Kidney (tissue), 14 donors: Measurements from ENCODE around the gene FOXA1. TPM values are rescaled to one million over a fixed set of nuclear protein-coding genes. Genes with fewer than 3 reads are reported as not detected.

Experiments
- DNase-seq, 5 donors: peaks; one replicate each; pipeline ENCODE4 v3.0.0-alpha.2; 2013 to 2020
- FAIRE-seq: peaks from 2 replicates; lab custom pipeline; 2012; peaks lifted over from hg19 to GRCh38; lab: Jason Lieb, UNC
- H3K27ac ChIP-seq, 2 donors: one replicate each; pipeline ENCODE4 v1.7.0; 2013; ENCODE audit warnings: low read depth in 2 of 2, low read length in 2 of 2, inconsistent platforms in 1 of 2
- H3K27me3 ChIP-seq: one replicate; pipeline ENCODE4 v1.7.1; 2013; ENCODE audit warnings: low read length, inconsistent platforms; ENCODE audit not compliant: control insufficient read depth, insufficient read depth
- H3K36me3 ChIP-seq, 3 donors: one replicate each; pipeline versions ENCODE4 v1.7.0 to v1.7.1; 2013; ENCODE audit warnings: low read length in 3 of 3, control low read depth in 1 of 3, inconsistent platforms in 1 of 3; ENCODE audit not compliant: insufficient read depth in 3 of 3, control insufficient read depth in 2 of 3
- H3K4me1 ChIP-seq, 3 donors: one replicate each; pipeline versions ENCODE4 v1.7.0 to v1.7.1; 2013; ENCODE audit warnings: low read length in 3 of 3, inconsistent platforms in 1 of 3, low read depth in 1 of 3; ENCODE audit not compliant: control insufficient read depth in 2 of 3, insufficient read depth in 2 of 3
- H3K4me3 ChIP-seq, 3 donors: one replicate each; pipeline versions ENCODE4 v1.7.0 to v1.8.1; 2013; ENCODE audit warnings: low read length in 3 of 3, control low read depth in 1 of 3, inconsistent platforms in 1 of 3
- H3K9ac ChIP-seq, 3 donors: one replicate each; pipeline versions ENCODE4 v1.7.0 to v1.7.1; 2013; ENCODE audit warnings: low read length in 3 of 3, control low read depth in 1 of 3, inconsistent platforms in 1 of 3
- H3K9me3 ChIP-seq, 3 donors: one replicate each; pipeline versions ENCODE4 v1.7.0 to v1.7.1; 2013; ENCODE audit warnings: low read length in 3 of 3, control low read depth in 1 of 3, inconsistent platforms in 1 of 3; ENCODE audit not compliant: control insufficient read depth in 2 of 3, insufficient read depth in 1 of 3
- intact Hi-C: fragments of 100-400 bp; cut with DNase I; formaldehyde crosslinking; loops from one replicate; pipeline ENCODE4 v1.11.1; 2022
- polyA plus RNA-seq: library from polyadenylated mRNA; stranded (reverse); fragments of 350-450 nt; fragmentation: Illumina TruSeq; extraction: RNeasy Lipid Tissue Mini Kit (QIAGEN cat#74804); gene quantifications from one replicate; pipeline ENCODE4 v1.2.3, GENCODE V29; 2014; ENCODE audit warnings: low read depth, low replicate concordance; ENCODE audit not compliant: insufficient read depth
- total RNA-seq: library from RNA; stranded (reverse); fragmentation: NEBNext Ultra II Directional; extraction: Animal tissue kit (Norgen Biotek cat#: 25700); gene quantifications from one replicate; pipeline ENCODE4 v1.2.1, GENCODE V29; 2021
- TF ChIP-seq, protein P1 (sequence below): IDR thresholded peaks from 3 replicates; pipeline ENCODE4 v1.5.1; 2012; ENCODE audit warnings: mild to moderate bottlenecking, moderate library complexity, borderline replicate concordance; ENCODE audit not compliant: insufficient read depth; ENCODE audit errors: extremely low read depth
- donor health status: control.
- donor health status: control.
- donor health status: control.
- donor health status: control.
- donor health status: control.
- donor health status: DM: yes; HTN: yes; CAD: no.
- donor health status: Normal renal cell carcinoma (clear cell type).

The FOXA1 gene
- total and polyA plus RNA-seq, 2 donors from 2014 or later = not detected

DNA sequence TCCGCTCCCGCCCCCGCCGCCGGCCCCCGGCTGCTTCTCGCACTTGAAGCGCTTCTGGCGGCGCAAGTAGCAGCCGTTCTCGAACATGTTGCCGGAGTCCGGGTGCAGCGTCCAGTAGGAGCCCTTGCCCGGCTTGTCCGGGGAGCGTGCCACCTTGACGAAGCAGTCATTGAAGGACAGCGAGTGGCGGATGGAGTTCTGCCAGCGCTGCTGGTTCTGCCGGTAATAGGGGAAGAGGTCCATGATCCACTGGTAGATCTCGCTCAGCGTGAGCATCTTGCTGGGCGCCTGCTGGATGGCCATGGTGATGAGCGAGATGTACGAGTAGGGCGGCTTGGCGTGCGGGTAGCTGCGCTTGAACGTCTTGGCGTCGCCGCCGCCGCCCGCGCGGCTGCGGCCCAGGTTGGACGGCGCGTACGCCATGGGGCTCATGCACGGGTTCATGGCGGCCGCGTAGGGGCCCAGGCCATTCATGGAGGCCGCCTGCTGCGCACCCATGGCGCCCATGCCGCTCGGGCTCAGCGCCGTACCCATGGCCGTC, 3.0 kb downstream of the FOXA1 start:
- intact Hi-C loops = no loop called here
- Histone ChIP-seq H3K9ac (no peak overlapping the region), H3K9me3 (no peaks in the 10 kb centered on the region), H3K36me3 (no peaks in the 10 kb centered on the region), H3K4me1 (peaks cover 0 to 6% (median 0%) of the 10 kb centered on the region in 3 donors), H3K27me3 (peaks cover 77% of the 10 kb centered on the region), H3K4me3 (no peak overlapping the region), H3K27ac (no peak overlapping the region)
- no peak for FAIRE-seq
- TF ChIP-seq, protein P1, sequence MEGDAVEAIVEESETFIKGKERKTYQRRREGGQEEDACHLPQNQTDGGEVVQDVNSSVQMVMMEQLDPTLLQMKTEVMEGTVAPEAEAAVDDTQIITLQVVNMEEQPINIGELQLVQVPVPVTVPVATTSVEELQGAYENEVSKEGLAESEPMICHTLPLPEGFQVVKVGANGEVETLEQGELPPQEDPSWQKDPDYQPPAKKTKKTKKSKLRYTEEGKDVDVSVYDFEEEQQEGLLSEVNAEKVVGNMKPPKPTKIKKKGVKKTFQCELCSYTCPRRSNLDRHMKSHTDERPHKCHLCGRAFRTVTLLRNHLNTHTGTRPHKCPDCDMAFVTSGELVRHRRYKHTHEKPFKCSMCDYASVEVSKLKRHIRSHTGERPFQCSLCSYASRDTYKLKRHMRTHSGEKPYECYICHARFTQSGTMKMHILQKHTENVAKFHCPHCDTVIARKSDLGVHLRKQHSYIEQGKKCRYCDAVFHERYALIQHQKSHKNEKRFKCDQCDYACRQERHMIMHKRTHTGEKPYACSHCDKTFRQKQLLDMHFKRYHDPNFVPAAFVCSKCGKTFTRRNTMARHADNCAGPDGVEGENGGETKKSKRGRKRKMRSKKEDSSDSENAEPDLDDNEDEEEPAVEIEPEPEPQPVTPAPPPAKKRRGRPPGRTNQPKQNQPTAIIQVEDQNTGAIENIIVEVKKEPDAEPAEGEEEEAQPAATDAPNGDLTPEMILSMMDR = no peak
- DNase-seq = peak in 3 of 5 donors; percentile 20 to 53 (median 20)

- Histone ChIP-seq H3K9me3 (no peaks in the 10 kb centered on the region), H3K27ac (no peak overlapping the region), H3K36me3 (no peaks in the 10 kb centered on the region), H3K4me1 (peaks cover 0 to 6% (median 0%) of the 10 kb centered on the region in 3 donors), H3K9ac (no peak overlapping the region), H3K27me3 (peaks cover 77% of the 10 kb centered on the region), H3K4me3 (no peak overlapping the region)
- intact Hi-C loops = no loop called here
- peak in 3 of 5 donors; percentile 34 to 57 (median 35) for DNase-seq
- no peak for FAIRE-seq
- TF ChIP-seq, protein P1 = no peak
Observed at GRCh38 chr14:37591311-37591940, 3.6 kb downstream of the FOXA1 start.

DNA sequence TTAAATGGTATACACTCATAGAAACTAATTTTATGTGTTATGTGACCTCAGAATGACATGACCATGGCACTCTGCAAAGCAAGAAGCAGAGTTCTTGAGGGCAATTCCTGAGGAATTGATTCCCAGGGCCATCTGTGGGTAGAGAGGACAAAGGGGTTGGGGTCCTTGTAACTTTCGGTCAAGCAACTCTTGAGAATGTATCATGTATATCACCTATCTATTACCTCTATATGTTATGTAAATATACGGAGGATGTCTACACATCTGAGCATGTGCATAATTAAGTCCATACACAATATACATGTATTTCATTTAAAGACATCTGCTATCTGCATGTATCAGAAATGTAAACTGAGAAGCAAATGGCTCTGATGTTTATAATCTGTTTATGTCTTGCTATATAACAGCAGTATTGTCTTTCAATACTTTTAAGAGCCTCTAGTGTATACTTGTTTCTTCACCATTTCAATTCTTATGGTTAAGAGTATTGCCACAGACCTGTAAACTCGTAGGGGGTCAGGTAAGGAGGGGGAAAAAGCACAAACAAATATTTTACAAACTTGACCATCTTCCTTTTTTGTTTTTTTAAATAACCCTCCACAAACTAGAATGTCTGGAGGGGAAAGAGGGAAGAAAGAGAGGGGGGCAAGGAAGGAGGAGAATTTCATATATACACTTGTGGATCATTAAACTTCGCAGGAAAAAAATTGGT, 4.5 kb downstream of the FOXA1 start:
- TF ChIP-seq, protein P1 = no peak
- DNase-seq = peak in 1 of 5 donors; percentile 22
- FAIRE-seq = no peak
- no peak overlapping the region for H3K27ac ChIP-seq
- no peak overlapping the region for H3K4me3 ChIP-seq
- H3K9me3 ChIP-seq = no peaks in the 10 kb centered on the region
- intact Hi-C loops = no loop called here
- peaks cover 77% of the 10 kb centered on the region for H3K27me3 ChIP-seq
- H3K9ac ChIP-seq = no peak overlapping the region
- peaks cover 0 to 1% (median 0%) of the 10 kb centered on the region in 3 donors for H3K4me1 ChIP-seq
- H3K36me3 ChIP-seq = no peaks in the 10 kb centered on the region
